ENCODE results near the gene SHH. TPM values are rescaled to one million over a fixed set of nuclear protein-coding genes. Genes with fewer than 3 reads are reported as not detected.

Gene SHH
- total RNA-seq, 2 donors from 2014 or later: 0.32 to 1.2 TPM

DNA sequence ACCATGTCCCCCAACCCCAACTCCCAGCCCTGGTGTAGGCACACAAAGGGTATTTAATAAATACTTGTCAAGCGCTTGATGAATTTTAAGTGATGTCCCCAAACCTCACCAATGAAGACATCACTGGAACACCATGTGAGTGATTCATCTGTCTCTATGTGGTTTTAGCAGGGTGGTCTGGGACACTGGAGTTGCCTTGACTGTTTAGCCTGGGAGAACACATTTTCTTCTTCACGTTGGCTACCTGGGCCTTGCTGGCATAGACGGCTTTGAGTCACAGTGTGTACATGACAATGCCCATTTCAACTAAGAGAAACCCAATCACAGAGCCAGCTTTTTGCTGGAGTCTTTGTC, 24.8 kb upstream of the SHH start:
- Histone ChIP-seq H3K27ac (no peak overlapping the region), H3K36me3 (no peaks in the 10 kb centered on the region), H3K4me3 (no peak overlapping the region), H3K27me3 (replicated peaks; ENCODE audit: insufficient read depth) (peaks cover 2% of the 10 kb centered on the region), H3K9me3 (no peaks in the 10 kb centered on the region), H3K4me1 (replicated peaks) (no peaks in the 10 kb centered on the region)
- TF ChIP-seq, protein P1, sequence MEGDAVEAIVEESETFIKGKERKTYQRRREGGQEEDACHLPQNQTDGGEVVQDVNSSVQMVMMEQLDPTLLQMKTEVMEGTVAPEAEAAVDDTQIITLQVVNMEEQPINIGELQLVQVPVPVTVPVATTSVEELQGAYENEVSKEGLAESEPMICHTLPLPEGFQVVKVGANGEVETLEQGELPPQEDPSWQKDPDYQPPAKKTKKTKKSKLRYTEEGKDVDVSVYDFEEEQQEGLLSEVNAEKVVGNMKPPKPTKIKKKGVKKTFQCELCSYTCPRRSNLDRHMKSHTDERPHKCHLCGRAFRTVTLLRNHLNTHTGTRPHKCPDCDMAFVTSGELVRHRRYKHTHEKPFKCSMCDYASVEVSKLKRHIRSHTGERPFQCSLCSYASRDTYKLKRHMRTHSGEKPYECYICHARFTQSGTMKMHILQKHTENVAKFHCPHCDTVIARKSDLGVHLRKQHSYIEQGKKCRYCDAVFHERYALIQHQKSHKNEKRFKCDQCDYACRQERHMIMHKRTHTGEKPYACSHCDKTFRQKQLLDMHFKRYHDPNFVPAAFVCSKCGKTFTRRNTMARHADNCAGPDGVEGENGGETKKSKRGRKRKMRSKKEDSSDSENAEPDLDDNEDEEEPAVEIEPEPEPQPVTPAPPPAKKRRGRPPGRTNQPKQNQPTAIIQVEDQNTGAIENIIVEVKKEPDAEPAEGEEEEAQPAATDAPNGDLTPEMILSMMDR (IDR thresholded peaks at IDR 0.05): no peak
- no peak for TF ChIP-seq POLR2AphosphoS5 (IDR thresholded peaks at IDR 0.05)
- TF ChIP-seq POLR2A (IDR thresholded peaks at IDR 0.05): no peak
- 88% methylated on average over 3 of the region's 3 CpGs for WGBS
- intact Hi-C loops (cut with DNase I): no loop called here
- no peak for DNase-seq (ENCODE audit: low spot score)

DNA sequence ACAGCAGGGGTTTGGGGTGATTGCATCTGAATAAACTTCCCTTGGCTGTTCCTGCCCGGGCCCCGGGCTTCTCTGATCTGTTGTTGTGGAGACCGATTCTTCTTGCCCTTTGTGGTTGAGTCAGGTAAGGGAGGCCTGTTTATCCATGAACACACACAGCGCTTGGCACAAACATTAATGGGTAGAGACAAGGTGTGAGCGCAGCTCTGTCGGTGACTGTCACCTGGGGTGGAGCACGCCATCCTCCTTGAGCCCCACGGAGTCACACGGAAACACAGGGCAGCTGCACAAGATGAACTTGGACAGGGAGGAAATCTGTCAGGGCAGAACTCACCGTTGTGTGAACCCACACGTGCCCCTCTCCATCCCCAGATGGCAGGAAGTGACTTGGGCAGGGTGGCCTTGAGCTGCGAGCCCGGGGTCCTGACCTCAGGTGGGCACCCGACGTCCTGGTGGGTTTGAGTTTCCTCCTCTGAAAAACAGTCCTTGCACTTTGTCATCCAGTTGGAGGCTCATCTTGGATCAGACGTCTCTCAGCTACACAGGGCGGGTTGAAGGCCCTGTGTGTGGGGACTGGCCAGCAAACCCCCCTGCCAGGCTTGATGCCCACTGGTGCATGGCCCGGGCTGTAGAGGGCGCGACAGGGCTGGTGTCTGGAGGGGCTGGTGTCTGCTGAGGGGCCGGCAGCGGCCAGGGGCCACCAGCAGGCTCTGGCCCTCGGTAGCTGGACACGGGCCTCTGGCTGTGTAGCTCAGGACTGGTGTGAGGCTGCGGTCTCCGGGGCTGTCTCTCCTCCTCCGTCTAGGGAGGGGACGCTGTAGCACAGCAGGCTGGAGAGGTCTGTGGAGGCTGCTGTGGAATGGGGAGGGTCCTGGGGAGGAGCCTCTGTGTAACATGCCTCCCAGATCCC, 24.2 kb upstream of the SHH start:
- Histone ChIP-seq H3K4me1 (replicated peaks) (no peaks in the 10 kb centered on the region), H3K9me3 (no peaks in the 10 kb centered on the region), H3K27me3 (replicated peaks; ENCODE audit: insufficient read depth) (peaks cover 4% of the 10 kb centered on the region), H3K4me3 (no peak overlapping the region), H3K27ac (no peak overlapping the region), H3K36me3 (no peaks in the 10 kb centered on the region)
- 85% methylated on average over 27 of the region's 28 CpGs for WGBS
- no peak for DNase-seq (ENCODE audit: low spot score)
- TF ChIP-seq, protein P1 (IDR thresholded peaks at IDR 0.05): no peak
- TF ChIP-seq POLR2A (IDR thresholded peaks at IDR 0.05) (no peak), POLR2AphosphoS5 (IDR thresholded peaks at IDR 0.05) (no peak)
- intact Hi-C loops (cut with DNase I): no loop called here

DNA sequence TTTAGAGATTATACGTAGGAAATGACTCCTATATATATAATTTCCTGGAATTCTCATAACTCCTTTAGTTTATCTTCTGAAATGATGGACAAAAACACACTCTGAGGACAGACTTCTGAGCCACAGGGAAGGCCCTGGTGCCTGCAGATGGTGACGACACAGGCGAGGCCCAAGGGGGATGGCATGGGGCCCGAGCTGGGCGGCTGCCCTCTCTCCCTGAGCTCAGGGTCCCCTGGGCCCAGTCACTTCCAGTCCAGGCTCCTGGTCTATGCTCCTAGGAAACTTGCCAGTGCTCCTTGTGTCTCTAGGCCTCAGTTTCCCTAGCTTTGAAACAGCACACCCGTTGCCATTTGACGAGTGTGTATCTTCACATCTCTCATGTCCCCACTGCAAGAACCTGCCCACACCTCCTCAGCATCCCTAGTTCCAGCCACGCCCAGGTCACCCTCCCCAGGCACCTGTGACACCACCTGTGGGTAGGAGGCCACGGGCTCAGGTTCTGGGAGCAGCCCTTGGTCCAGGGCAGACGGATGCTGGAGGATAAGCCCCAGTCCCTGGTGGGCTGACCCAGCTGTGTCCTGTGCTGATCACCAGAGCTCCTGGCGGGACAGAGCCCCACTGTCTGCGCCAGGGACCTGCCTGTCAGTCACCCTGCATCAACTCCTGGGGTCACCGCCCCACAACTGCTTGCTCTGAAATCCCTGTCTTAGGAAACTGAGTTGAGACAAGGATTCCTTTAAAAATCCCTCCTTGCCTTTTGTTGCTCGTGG, 23.4 kb upstream of the SHH start:
- no peak for DNase-seq (ENCODE audit: low spot score)
- H3K27ac ChIP-seq: no peak overlapping the region
- H3K4me1 ChIP-seq (replicated peaks): no peaks in the 10 kb centered on the region
- intact Hi-C loops (cut with DNase I): no loop called here
- peaks cover 6% of the 10 kb centered on the region for H3K27me3 ChIP-seq (replicated peaks; ENCODE audit: insufficient read depth)
- no peak overlapping the region for H3K4me3 ChIP-seq
- H3K9me3 ChIP-seq: no peaks in the 10 kb centered on the region
- H3K36me3 ChIP-seq: no peaks in the 10 kb centered on the region
- 85% methylated on average over 14 of the region's 14 CpGs for WGBS
- TF ChIP-seq, protein P1 (IDR thresholded peaks at IDR 0.05): no peak
- no peak for TF ChIP-seq POLR2AphosphoS5 (IDR thresholded peaks at IDR 0.05)
- TF ChIP-seq POLR2A (IDR thresholded peaks at IDR 0.05): no peak

DNA sequence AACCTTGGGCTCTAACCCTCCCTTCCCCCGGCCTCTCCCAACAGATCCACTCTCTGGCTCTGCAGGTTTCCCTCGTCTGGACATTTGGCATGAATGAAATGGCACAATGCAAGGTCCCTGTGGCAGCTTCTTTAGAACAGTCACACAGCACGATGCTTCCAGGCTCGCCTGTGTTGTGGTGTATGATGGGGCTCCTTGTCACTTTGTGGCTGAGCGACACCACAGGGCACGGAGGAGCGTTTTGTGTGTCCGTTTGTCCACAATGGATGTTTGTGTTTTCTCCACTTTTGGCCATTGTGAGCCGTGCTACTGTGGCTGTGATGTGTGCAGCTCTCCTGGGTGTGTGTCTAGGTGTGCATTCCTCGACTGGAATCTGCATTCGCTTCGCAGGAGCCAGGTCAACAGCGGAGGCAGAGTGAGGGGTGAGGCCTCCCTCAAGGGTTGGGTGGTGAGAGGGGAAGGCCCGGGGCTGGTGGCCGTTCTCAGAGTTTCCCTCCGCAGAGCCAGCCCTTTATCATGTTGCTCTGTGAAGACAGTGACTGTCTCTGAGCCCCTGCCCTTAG, 22.3 kb upstream of the SHH start:
- no peaks in the 10 kb centered on the region for H3K4me1 ChIP-seq (replicated peaks)
- no peak overlapping the region for H3K4me3 ChIP-seq
- peaks cover 4% of the 10 kb centered on the region for H3K27me3 ChIP-seq (replicated peaks; ENCODE audit: insufficient read depth)
- TF ChIP-seq POLR2AphosphoS5 (IDR thresholded peaks at IDR 0.05): no peak
- TF ChIP-seq, protein P1 (IDR thresholded peaks at IDR 0.05): no peak
- TF ChIP-seq POLR2A (IDR thresholded peaks at IDR 0.05): no peak
- H3K36me3 ChIP-seq: no peaks in the 10 kb centered on the region
- intact Hi-C loops (cut with DNase I): no loop called here
- WGBS: 91% methylated on average over 16 of the region's 16 CpGs
- H3K9me3 ChIP-seq: no peaks in the 10 kb centered on the region
- no peak for DNase-seq (ENCODE audit: low spot score)
- H3K27ac ChIP-seq: no peak overlapping the region

Measured in prostate gland (tissue), 2 donors.